ENCODE results near the gene MPC1L.

DNA sequence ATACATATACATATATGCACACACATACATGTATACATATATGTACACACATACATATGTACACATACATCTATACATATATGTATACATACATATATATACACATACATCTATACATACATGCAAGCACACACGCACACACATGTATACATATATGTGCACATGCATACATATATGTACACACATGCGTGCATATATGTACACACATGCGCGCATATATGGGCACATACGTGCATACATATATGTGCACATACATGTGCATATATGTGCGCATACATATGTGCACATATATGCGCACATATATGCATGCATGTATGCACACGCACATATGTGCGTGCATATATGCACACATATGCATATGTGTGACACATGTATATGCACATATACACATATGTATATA is 7.3 kb upstream of the MPC1L start:
- TF ChIP-seq, protein P1, sequence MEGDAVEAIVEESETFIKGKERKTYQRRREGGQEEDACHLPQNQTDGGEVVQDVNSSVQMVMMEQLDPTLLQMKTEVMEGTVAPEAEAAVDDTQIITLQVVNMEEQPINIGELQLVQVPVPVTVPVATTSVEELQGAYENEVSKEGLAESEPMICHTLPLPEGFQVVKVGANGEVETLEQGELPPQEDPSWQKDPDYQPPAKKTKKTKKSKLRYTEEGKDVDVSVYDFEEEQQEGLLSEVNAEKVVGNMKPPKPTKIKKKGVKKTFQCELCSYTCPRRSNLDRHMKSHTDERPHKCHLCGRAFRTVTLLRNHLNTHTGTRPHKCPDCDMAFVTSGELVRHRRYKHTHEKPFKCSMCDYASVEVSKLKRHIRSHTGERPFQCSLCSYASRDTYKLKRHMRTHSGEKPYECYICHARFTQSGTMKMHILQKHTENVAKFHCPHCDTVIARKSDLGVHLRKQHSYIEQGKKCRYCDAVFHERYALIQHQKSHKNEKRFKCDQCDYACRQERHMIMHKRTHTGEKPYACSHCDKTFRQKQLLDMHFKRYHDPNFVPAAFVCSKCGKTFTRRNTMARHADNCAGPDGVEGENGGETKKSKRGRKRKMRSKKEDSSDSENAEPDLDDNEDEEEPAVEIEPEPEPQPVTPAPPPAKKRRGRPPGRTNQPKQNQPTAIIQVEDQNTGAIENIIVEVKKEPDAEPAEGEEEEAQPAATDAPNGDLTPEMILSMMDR (IDR thresholded peaks at IDR 0.05; ENCODE audit: low read length), result no peak
- no peak for TF ChIP-seq EZH2 (IDR thresholded peaks at IDR 0.05; ENCODE audit: borderline replicate concordance, low read length)
